Measurements from ENCODE around the gene EPN3.

GRCh38 chr17:50566886-50567285 lies 34.4 kb downstream of the EPN3 start:
- TF ChIP-seq CTCF (IDR thresholded peaks at IDR 0.05) (no peak), POLR2A (IDR thresholded peaks at IDR 0.05) (no peak), POLR2AphosphoS5 (IDR thresholded peaks at IDR 0.05; ENCODE audit: insufficient read depth in 1 of 2, low read depth in 1 of 2) (no peak)
